OCI-LY7 (cell line): Measurements from ENCODE around the gene BNIP3.

Source experiments
- CTCF ChIP-seq: fragments of 200-600 bp; sonication (generic); conservative IDR thresholded peaks from 2 replicates; pipeline ENCODE4 v1.5.1; 2014; ENCODE audit warnings: mild to moderate bottlenecking, antibody characterized with exemption, low read length, moderate library complexity, mixed read lengths
- EZH2phosphoT487 ChIP-seq: fragments of 200-600 bp; sonication (generic); IDR thresholded peaks from 2 replicates; pipeline ENCODE4 v1.6.1; 2018; ENCODE audit warnings: low read depth, borderline replicate concordance, mild to moderate bottlenecking, mixed run types, antibody characterized with exemption, low read length, moderate library complexity, mixed read lengths

- TF ChIP-seq CTCF (no peak), EZH2phosphoT487 (no peak)
Measured at GRCh38 chr10:131973160-131973951, 8.4 kb downstream of the BNIP3 start.
